Tibial nerve (tissue), 4 donors: ENCODE data around the gene DDTL.
"Not testable (repeated sequence)": the region's sequence is repeated elsewhere in the genome, so short reads cannot be mapped to it uniquely, and the experiment has no call there.

Experiments used
- EP300 ChIP-seq, 2 donors: sonication (generic); formaldehyde crosslinking; IDR thresholded peaks; one replicate each; pipeline ENCODE4 v1.6.1; 2017; ENCODE audit warnings: antibody characterized with exemption in 2 of 2, mild to moderate bottlenecking in 1 of 2
- POLR2A ChIP-seq, 2 donors: fragments of 450-650 bp; IDR thresholded peaks; one replicate each; pipeline ENCODE4 v1.6.1; 2017; ENCODE audit warnings: antibody characterized with exemption in 2 of 2, mild to moderate bottlenecking in 2 of 2, moderate library complexity in 2 of 2
- TF ChIP-seq, protein P1 (sequence below), 5 experiments: fragments of 200-600 bp in 3 of 5; fragments of 450-650 bp in 2 of 5; sonication (generic) in 3 of 5; IDR thresholded peaks; one replicate each; pipeline ENCODE4 v1.5.1; 2016 to 2019; ENCODE audit warnings: antibody characterized with exemption in 5 of 5, mild to moderate bottlenecking in 3 of 5, moderate library complexity in 2 of 5

DNA sequence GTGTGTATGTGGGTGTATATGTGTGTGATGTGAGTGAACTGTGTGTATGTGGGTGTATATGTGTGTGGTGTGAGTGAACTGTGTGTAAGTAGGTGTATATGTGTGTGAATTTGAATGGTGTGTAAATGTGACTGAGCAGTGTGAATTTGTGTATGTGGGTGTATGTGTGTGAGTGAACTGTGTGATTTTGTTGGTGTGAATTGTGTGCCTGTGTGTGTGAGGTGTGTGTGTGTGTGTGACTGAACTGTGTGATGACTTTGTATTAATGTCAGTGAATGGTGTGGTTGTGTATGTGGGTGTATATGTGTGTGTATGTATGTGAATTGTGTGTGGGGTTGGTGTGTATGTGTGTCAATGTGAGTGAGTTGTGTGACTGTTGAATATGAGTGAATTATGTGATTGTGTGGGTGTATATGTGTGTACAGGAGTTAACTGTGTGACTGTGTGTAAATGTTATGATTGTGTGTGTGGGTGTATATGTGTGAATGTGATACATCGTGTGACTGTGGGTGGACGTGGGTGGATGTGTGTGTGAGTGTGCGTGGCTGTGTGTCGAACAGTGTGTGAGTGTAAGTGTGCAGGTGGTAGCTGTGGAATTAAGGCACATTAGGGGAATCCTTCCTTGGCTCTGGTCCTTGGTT lies 20.0 kb downstream of the DDTL start:
- TF ChIP-seq POLR2A, EP300 (IDR thresholded peaks at IDR 0.05): not testable (repeated sequence)
- TF ChIP-seq, protein P1, sequence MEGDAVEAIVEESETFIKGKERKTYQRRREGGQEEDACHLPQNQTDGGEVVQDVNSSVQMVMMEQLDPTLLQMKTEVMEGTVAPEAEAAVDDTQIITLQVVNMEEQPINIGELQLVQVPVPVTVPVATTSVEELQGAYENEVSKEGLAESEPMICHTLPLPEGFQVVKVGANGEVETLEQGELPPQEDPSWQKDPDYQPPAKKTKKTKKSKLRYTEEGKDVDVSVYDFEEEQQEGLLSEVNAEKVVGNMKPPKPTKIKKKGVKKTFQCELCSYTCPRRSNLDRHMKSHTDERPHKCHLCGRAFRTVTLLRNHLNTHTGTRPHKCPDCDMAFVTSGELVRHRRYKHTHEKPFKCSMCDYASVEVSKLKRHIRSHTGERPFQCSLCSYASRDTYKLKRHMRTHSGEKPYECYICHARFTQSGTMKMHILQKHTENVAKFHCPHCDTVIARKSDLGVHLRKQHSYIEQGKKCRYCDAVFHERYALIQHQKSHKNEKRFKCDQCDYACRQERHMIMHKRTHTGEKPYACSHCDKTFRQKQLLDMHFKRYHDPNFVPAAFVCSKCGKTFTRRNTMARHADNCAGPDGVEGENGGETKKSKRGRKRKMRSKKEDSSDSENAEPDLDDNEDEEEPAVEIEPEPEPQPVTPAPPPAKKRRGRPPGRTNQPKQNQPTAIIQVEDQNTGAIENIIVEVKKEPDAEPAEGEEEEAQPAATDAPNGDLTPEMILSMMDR (IDR thresholded peaks at IDR 0.05): not testable (repeated sequence)
